ENCODE measurements around the gene TMEM18.

The TMEM18 gene

DNA sequence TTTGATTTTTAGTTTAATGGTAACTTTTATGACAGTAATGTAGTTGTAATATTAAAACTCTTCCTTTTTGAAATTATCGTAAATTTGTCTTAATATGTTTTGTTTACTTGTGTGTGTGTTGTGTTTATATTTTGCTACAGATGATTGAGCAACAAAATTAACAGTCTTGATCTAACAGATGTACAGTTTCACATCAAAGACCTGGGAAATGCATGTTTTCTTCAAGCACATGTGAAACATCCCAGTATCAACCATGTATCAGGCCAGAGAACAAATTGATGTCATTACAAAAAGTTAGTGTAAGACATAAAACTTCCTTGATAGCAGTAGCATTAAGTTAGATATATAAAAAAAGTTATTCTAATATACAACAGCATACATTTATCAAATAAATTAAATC is 45.5 kb downstream of the TMEM18 start:
- TF ChIP-seq, protein P1, sequence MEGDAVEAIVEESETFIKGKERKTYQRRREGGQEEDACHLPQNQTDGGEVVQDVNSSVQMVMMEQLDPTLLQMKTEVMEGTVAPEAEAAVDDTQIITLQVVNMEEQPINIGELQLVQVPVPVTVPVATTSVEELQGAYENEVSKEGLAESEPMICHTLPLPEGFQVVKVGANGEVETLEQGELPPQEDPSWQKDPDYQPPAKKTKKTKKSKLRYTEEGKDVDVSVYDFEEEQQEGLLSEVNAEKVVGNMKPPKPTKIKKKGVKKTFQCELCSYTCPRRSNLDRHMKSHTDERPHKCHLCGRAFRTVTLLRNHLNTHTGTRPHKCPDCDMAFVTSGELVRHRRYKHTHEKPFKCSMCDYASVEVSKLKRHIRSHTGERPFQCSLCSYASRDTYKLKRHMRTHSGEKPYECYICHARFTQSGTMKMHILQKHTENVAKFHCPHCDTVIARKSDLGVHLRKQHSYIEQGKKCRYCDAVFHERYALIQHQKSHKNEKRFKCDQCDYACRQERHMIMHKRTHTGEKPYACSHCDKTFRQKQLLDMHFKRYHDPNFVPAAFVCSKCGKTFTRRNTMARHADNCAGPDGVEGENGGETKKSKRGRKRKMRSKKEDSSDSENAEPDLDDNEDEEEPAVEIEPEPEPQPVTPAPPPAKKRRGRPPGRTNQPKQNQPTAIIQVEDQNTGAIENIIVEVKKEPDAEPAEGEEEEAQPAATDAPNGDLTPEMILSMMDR (IDR thresholded peaks at IDR 0.05; ENCODE audit: insufficient read depth, low read length, poor library complexity, severe bottlenecking): no peak
- Histone ChIP-seq H3K4me3 (replicated peaks; ENCODE audit: low read depth, low read length) (no peak overlapping the region), H3K36me3 (ENCODE audit: control insufficient read depth, insufficient read depth, low read length) (no peaks in the 10 kb centered on the region), H3K27me3 (replicated peaks; ENCODE audit: control insufficient read depth, insufficient read depth, low read length) (no peaks in the 10 kb centered on the region)
- DNase-seq (ENCODE audit: extremely low read depth, insufficient read length): no peak

- TF ChIP-seq, protein P1 (IDR thresholded peaks at IDR 0.05; ENCODE audit: insufficient read depth, low read length, poor library complexity, severe bottlenecking): no peak
- no peak for DNase-seq (ENCODE audit: extremely low read depth, insufficient read length)
- Histone ChIP-seq H3K27me3 (replicated peaks; ENCODE audit: control insufficient read depth, insufficient read depth, low read length) (no peaks in the 10 kb centered on the region), H3K36me3 (ENCODE audit: control insufficient read depth, insufficient read depth, low read length) (no peaks in the 10 kb centered on the region), H3K4me3 (replicated peaks; ENCODE audit: low read depth, low read length) (no peak overlapping the region)
Observed at GRCh38 chr2:630451-631320, 46.5 kb downstream of the TMEM18 start.

GRCh38 chr2:629961-630360 is 47.2 kb downstream of the TMEM18 start:
- DNase-seq (ENCODE audit: extremely low read depth, insufficient read length): no peak
- H3K36me3 ChIP-seq (ENCODE audit: control insufficient read depth, insufficient read depth, low read length): no peaks in the 10 kb centered on the region
- H3K4me3 ChIP-seq (replicated peaks; ENCODE audit: low read depth, low read length): no peak overlapping the region
- TF ChIP-seq, protein P1 (IDR thresholded peaks at IDR 0.05; ENCODE audit: insufficient read depth, low read length, poor library complexity, severe bottlenecking): no peak
- H3K27me3 ChIP-seq (replicated peaks; ENCODE audit: control insufficient read depth, insufficient read depth, low read length): no peaks in the 10 kb centered on the region

GRCh38 chr2:628651-629050 is 48.6 kb downstream of the TMEM18 start:
- DNase-seq (ENCODE audit: extremely low read depth, insufficient read length): no peak
- no peaks in the 10 kb centered on the region for H3K36me3 ChIP-seq (ENCODE audit: control insufficient read depth, insufficient read depth, low read length)
- TF ChIP-seq, protein P1 (IDR thresholded peaks at IDR 0.05; ENCODE audit: insufficient read depth, low read length, poor library complexity, severe bottlenecking): no peak
- H3K4me3 ChIP-seq (replicated peaks; ENCODE audit: low read depth, low read length): no peak overlapping the region
- no peaks in the 10 kb centered on the region for H3K27me3 ChIP-seq (replicated peaks; ENCODE audit: control insufficient read depth, insufficient read depth, low read length)

GRCh38 chr2:627926-628560 is 49.2 kb downstream of the TMEM18 start:
- no peaks in the 10 kb centered on the region for H3K36me3 ChIP-seq (ENCODE audit: control insufficient read depth, insufficient read depth, low read length)
- TF ChIP-seq, protein P1 (IDR thresholded peaks at IDR 0.05; ENCODE audit: insufficient read depth, low read length, poor library complexity, severe bottlenecking): no peak
- no peak overlapping the region for H3K4me3 ChIP-seq (replicated peaks; ENCODE audit: low read depth, low read length)
- DNase-seq (ENCODE audit: extremely low read depth, insufficient read length): no peak
- no peaks in the 10 kb centered on the region for H3K27me3 ChIP-seq (replicated peaks; ENCODE audit: control insufficient read depth, insufficient read depth, low read length)
